Uterus (tissue), 4 donors: ENCODE results near the gene ZNF212. TPM values are rescaled to one million over a fixed set of nuclear protein-coding genes. Genes with fewer than 3 reads are reported as not detected.
"Not testable (repeated sequence)": the region's sequence is repeated elsewhere in the genome, so short reads cannot be mapped to it uniquely, and the experiment has no call there.

Experiments
- DNase-seq, 2 donors: peaks; one replicate each; pipeline ENCODE4 v3.0.0-alpha.2; 2019 to 2020
- H3K27ac ChIP-seq, 2 donors: fragments of 200-600 bp; sonication (generic); 1 replicate in 1 of 2; 2 replicates in 1 of 2; pipeline ENCODE4 v1.5.1; 2016 to 2018
- H3K27me3 ChIP-seq, 2 donors: fragments of 200-600 bp; sonication (generic); one replicate each; pipeline ENCODE4 v1.5.1; 2018 to 2019; ENCODE audit warnings: control low read depth in 1 of 2
- H3K36me3 ChIP-seq, 2 donors: fragments of 200-600 bp; sonication (generic); one replicate each; pipeline ENCODE4 v1.5.1; 2019; ENCODE audit warnings: control low read depth in 1 of 2
- H3K4me1 ChIP-seq, 2 donors: fragments of 200-600 bp; sonication (generic); one replicate each; pipeline ENCODE4 v1.5.1; 2018 to 2019; ENCODE audit warnings: control low read depth in 1 of 2
- H3K4me3 ChIP-seq, 2 donors: fragments of 200-600 bp; sonication (generic); 1 replicate in 1 of 2; 2 replicates in 1 of 2; pipeline ENCODE4 v1.5.1; 2018 to 2019; ENCODE audit warnings: mild to moderate bottlenecking in 1 of 2
- H3K9me3 ChIP-seq, 2 donors: fragments of 200-600 bp; sonication (generic); one replicate each; pipeline ENCODE4 v1.5.1; 2019; ENCODE audit warnings: control low read depth in 1 of 2
- CTCF ChIP-seq, 4 experiments: fragments of 200-600 bp in 2 of 4; fragments of 450-650 bp in 2 of 4; sonication (generic) in 2 of 4; IDR thresholded peaks; one replicate each; pipeline ENCODE4 v1.5.1; 2016 to 2019; ENCODE audit warnings: antibody characterized with exemption in 4 of 4, mild to moderate bottlenecking in 2 of 4, moderate library complexity in 1 of 4
- POLR2A ChIP-seq, 2 donors: fragments of 450-650 bp; IDR thresholded peaks; one replicate each; pipeline ENCODE4 v1.6.1; 2016; ENCODE audit warnings: antibody characterized with exemption in 2 of 2, mild to moderate bottlenecking in 1 of 2, moderate library complexity in 1 of 2
- intact Hi-C: fragments of 100-400 bp; cut with DNase I; formaldehyde crosslinking; loops from one replicate; pipeline ENCODE4 v1.15.1; 2023; ENCODE audit warnings: low total_unique reads
- total RNA-seq, 4 donors: library from RNA; depleted of rRNA in 3 of 4; stranded (reverse); fragments of >200 nt in 3 of 4; gene quantifications; one replicate each; pipeline versions ENCODE4 v1.1.0 to v1.2.4, GENCODE V29; 2014 to 2023
- donor health status: DM: yes; HTN: yes; CAD: no.

Gene ZNF212
- total RNA-seq, 4 donors from 2014 or later = 2.9 to 14.1 (median 7.7) TPM

DNA sequence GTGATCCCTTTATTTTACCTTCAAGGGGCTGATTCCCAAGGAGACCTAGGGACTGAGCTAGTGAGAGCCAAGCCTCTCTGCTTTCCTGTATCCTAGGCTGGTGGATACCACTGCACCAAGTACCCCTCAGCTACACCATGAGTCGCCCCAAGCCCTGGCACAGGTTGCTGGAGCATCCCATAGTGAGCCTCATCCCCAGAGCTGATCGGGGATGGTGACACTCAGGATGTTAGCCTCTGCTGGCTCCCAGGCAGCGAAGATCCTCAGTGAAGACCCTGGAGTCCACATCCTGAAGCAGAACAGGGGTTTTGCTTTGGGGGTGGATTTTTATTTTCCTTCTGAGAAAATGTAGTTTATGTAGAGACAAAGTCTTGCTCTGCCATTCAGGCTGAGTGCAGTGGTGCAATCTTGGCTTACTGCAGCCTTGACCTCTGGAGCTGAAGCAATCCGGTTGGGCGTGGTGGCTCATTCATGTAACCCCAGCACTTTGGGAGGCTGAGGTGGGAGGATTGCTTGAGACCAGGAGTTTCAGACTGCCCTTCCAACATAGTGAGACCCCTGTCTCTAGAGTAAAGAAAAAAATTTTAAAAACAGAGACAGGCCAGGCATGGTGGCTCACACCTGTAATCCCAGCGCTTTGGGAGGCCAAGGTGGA lies 12.5 kb upstream of the ZNF212 start:
- H3K27ac ChIP-seq = no peak overlapping the region
- H3K9me3 ChIP-seq = no peaks in the 10 kb centered on the region
- TF ChIP-seq POLR2A (IDR thresholded peaks at IDR 0.05) (no peak), CTCF (IDR thresholded peaks at IDR 0.05) (no peak)
- no peak for DNase-seq
- no peaks in the 10 kb centered on the region for H3K27me3 ChIP-seq
- H3K36me3 ChIP-seq = no peaks in the 10 kb centered on the region
- no peaks in the 10 kb centered on the region for H3K4me1 ChIP-seq
- no peak overlapping the region for H3K4me3 ChIP-seq
- intact Hi-C loops = no loop called here

DNA sequence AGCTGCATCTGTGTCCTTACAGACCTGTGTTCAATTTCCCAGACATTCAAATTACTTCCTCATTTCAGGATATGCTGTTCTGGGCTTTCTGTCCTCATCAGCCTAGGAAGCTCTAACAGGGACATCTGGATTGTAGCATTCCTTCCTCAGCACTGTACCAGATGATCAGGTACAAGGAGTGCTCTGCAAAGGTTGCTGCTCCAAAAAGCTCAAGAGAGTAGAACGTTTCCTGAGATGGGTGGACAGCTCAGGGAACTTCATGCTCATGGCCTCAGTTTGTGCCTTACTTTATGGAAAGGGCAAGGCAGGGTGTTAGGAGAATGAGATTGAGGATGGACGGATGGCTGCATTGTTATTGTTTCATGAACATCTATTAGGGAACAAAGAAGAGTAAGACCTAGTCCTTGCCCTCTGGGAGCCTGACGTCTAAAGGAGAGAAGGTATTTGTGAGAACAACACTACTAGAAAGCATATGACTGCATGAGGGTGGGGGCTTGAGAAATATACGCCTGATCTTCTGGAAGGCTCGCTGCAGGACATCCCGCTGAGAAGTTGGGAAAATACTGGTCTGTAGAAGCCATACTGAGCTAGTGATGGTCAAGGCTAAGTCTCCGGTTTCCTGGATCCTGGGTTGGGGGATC lies 10.5 kb upstream of the ZNF212 start:
- Histone ChIP-seq H3K9me3 (no peaks in the 10 kb centered on the region), H3K36me3 (no peaks in the 10 kb centered on the region), H3K27ac (no peak overlapping the region), H3K27me3 (no peaks in the 10 kb centered on the region), H3K4me1 (no peaks in the 10 kb centered on the region), H3K4me3 (no peak overlapping the region)
- intact Hi-C loops = no loop called here
- TF ChIP-seq CTCF (IDR thresholded peaks at IDR 0.05) = no peak
- TF ChIP-seq POLR2A (IDR thresholded peaks at IDR 0.05) = no peak
- DNase-seq = no peak

GRCh38 chr7:149229526-149229925 lies 9.9 kb upstream of the ZNF212 start:
- intact Hi-C loops = no loop called here
- no peak for DNase-seq

DNA sequence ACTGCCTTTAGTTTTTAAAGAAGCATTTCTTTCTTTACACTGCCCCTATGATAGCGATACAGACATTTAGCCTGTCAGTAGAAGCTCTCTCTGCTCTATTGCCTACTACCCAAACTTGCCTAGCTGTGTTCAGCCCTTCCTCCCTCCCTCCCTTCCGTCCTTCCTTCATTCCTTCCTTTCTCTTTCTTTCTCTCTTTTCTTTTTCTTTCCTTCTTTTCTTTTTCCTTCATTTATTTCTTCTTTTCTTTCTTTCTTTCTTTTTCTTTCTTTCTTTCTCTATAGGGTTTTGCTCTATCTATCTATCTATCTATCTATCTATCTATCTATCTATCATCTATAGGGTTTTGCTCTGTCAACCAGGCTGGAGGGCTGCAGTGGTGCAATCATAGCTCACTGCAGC lies 7.1 kb upstream of the ZNF212 start:
- Histone ChIP-seq H3K4me1 (no peaks in the 10 kb centered on the region), H3K4me3 (no peak overlapping the region), H3K27me3 (no peaks in the 10 kb centered on the region), H3K27ac (no peak overlapping the region), H3K9me3 (no peaks in the 10 kb centered on the region), H3K36me3 (no peaks in the 10 kb centered on the region)
- TF ChIP-seq CTCF (IDR thresholded peaks at IDR 0.05) = no peak
- no peak for TF ChIP-seq POLR2A (IDR thresholded peaks at IDR 0.05)
- no peak for DNase-seq
- intact Hi-C loops = no loop called here

More at GRCh38 chr7:149229526-149229925, 9.9 kb upstream of the ZNF212 start:
- Histone ChIP-seq H3K36me3 (no peaks in the 10 kb centered on the region), H3K27ac (no peak overlapping the region), H3K9me3 (no peaks in the 10 kb centered on the region), H3K27me3 (no peaks in the 10 kb centered on the region), H3K4me1 (no peaks in the 10 kb centered on the region), H3K4me3 (no peak overlapping the region)
- TF ChIP-seq POLR2A (IDR thresholded peaks at IDR 0.05) (no peak), CTCF (IDR thresholded peaks at IDR 0.05) (no peak)

DNA sequence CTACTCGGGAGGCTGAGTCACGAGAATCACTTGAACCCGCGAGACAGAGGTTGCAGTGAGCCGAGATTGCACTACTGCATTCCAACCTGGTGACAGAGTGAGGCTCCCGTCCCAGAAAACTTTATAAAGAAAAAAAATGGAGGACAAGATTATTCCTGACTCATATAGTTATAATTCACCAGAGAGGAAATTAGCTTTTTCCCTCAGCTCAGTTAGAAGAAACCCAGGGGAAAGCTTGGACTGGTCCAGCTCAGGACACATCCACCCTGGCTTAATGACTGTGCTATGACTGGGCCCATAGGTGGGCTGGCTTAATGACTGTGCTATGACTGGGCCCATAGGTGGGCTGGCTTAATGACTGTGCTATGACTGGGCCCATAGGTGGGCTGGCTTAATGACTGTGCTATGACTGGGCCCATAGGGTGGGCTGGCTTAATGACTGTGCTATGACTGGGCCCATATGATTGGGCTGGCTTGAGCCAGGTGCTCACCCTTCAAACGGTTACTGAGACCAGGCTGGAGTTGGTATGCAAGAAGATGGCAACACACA lies 5.7 kb upstream of the ZNF212 start:
- H3K9me3 ChIP-seq, H3K4me1 ChIP-seq, DNase-seq, intact Hi-C loops, H3K27ac ChIP-seq, H3K27me3 ChIP-seq, H3K4me3 ChIP-seq, H3K36me3 ChIP-seq: not testable (repeated sequence)
